CD1c-positive myeloid dendritic cell (primary cell): Measurements from ENCODE around the gene UBAP2.

ENCODE experiments used
- DNase-seq: peaks from one replicate; pipeline ENCODE4 v3.0.0-alpha.2; 2016; ENCODE audit errors: extremely low spot score

Gene UBAP2

GRCh38 chr9:33880211-33881089 lies 168.2 kb downstream of the UBAP2 start:
- no peak for DNase-seq

DNA sequence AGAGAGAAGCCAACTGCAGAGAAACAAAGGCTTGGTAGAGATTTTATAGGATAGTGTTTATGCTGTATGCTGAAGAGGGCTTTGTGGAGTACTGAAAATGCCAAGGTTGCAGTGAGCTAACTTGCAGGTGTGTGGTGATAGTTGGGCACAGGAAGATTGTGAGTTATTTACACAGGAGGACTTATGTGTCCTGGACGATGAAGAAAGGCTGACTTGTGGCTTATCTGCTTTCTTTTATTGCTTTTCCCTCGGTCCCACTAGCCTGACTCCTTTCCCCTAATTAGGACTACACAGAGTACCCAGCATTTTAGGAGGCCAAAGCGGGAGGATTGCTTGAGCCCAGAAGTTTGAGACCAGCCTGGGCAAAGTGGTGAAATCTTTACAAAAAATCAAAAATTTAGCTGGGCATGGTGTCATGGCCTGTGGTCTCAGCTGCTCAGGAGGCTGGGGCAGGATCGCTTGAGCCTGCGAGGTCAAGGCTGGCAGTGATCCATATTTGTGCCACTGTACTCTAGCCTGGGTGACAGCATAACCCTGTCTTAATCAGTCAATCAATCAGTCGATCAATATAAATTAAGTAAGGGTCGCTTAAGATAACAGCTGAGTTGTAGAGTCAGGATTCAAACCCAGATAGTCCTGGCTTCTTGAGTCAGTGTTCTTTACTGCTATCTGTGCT lies 169.9 kb downstream of the UBAP2 start:
- DNase-seq, result no peak

DNA sequence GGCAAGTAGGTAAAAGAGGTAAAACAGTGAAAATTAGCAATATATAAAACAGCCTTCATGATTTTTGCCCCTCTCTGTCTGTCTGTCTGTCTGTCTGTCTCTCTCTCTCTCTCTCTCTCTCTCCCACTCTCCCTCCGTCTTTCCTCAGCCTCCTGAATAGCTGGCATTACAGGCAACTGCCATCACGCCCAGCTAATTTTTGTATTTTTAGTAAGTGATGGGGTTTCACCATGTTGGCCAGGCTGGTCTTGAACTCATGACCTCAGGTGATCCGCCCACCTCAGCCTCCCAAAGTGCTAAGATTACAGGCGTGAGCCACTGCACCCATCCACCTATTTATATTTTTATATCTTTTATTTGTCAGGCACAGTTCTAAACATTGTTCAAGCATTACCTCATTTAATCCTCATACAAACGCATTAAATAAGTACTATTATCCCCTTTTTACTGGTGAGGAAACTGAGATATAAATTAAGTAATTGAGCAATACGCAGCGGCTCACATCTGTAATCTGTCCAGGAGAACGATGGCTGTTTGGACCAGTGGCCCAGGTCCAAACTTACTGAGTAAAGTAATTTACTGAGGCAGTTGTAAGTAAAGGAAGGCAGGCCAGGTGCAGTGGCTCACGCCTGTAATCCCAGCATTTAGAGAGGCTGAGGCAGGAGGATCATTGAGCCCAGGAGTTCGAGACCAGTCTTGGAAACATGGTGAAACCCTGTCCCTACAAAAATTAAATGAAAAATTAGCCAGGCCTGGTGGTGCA lies 170.8 kb downstream of the UBAP2 start:
- DNase-seq, result no peak
